ENCODE data around the gene ADAMTSL4.
"Not testable (repeated sequence)": the region's sequence is repeated elsewhere in the genome, so short reads cannot be mapped to it uniquely, and the experiment has no call there.

ADAMTSL4 gene

GRCh38 chr1:150567341-150567716, 18.1 kb downstream of the ADAMTSL4 start:
- DNase-seq (ENCODE audit: low read depth in 2 of 2) = no peak

- no peak for DNase-seq (ENCODE audit: low read depth in 2 of 2)
Measured at GRCh38 chr1:150567717-150568593, 18.7 kb downstream of the ADAMTSL4 start.

- DNase-seq (ENCODE audit: low read depth in 2 of 2) = no peak
Measured at GRCh38 chr1:150568594-150568966, 19.4 kb downstream of the ADAMTSL4 start.

GRCh38 chr1:150572918-150573647, 23.9 kb downstream of the ADAMTSL4 start:
- DNase-seq (ENCODE audit: low read depth in 2 of 2) = no peak

- not testable (repeated sequence) for DNase-seq (ENCODE audit: low read depth in 2 of 2)
Measured at GRCh38 chr1:150573648-150574071, 24.5 kb downstream of the ADAMTSL4 start.

GRCh38 chr1:150574260-150575071, 25.3 kb downstream of the ADAMTSL4 start:
- DNase-seq (ENCODE audit: low read depth in 2 of 2) = no peak

- DNase-seq (ENCODE audit: low read depth in 2 of 2) = no peak
Measured at GRCh38 chr1:150575072-150575489, 25.9 kb downstream of the ADAMTSL4 start.

- DNase-seq (ENCODE audit: low read depth in 2 of 2) = no peak
Measured at GRCh38 chr1:150575518-150576366, 26.5 kb downstream of the ADAMTSL4 start.

- DNase-seq (ENCODE audit: low read depth in 2 of 2) = no peak
Measured at GRCh38 chr1:150576367-150576711, 27.1 kb downstream of the ADAMTSL4 start.

- no peak for DNase-seq (ENCODE audit: low read depth in 2 of 2)
Measured at GRCh38 chr1:150576794-150577556, 27.8 kb downstream of the ADAMTSL4 start.

GRCh38 chr1:150577557-150578271, 28.5 kb downstream of the ADAMTSL4 start:
- DNase-seq (ENCODE audit: low read depth in 2 of 2) = no peak

GRCh38 chr1:150578272-150579109, 29.3 kb downstream of the ADAMTSL4 start:
- DNase-seq (ENCODE audit: low read depth in 2 of 2) = no peak

- DNase-seq (ENCODE audit: low read depth in 2 of 2) = peak; percentile 59 to 73
Measured at GRCh38 chr1:150579110-150579944, 30.1 kb downstream of the ADAMTSL4 start, which contains the start of gene MCL1. MCL1 (minus strand) TSS chr1:150579610; CDS start chr1:150579530, 80 bp downstream.

- no peak for DNase-seq (ENCODE audit: low read depth in 2 of 2)
Measured at GRCh38 chr1:150579945-150580642, 30.9 kb downstream of the ADAMTSL4 start.

GRCh38 chr1:150580966-150581365, 31.8 kb downstream of the ADAMTSL4 start:
- DNase-seq (ENCODE audit: low read depth in 2 of 2) = not testable (repeated sequence)

- not testable (repeated sequence) for DNase-seq (ENCODE audit: low read depth in 2 of 2)
Measured at GRCh38 chr1:150581437-150581836, 32.2 kb downstream of the ADAMTSL4 start.

GRCh38 chr1:150581962-150582361, 32.8 kb downstream of the ADAMTSL4 start:
- DNase-seq (ENCODE audit: low read depth in 2 of 2) = not testable (repeated sequence)

Data from stimulated activated CD4-positive, alpha-beta T cell treated with anti-CD3 and anti-CD28 coated beads, Interleukin-1b, Interleukin-23, amount 100 ng/mL, for 1 hour (primary cell).